SW480 (cell line): ENCODE measurements around the gene INTS11.

Experiments
- DNase-seq: peaks from one replicate; pipeline ENCODE4 v3.0.0-alpha.2; 2016; ENCODE audit warnings: low spot score

Gene INTS11

DNA sequence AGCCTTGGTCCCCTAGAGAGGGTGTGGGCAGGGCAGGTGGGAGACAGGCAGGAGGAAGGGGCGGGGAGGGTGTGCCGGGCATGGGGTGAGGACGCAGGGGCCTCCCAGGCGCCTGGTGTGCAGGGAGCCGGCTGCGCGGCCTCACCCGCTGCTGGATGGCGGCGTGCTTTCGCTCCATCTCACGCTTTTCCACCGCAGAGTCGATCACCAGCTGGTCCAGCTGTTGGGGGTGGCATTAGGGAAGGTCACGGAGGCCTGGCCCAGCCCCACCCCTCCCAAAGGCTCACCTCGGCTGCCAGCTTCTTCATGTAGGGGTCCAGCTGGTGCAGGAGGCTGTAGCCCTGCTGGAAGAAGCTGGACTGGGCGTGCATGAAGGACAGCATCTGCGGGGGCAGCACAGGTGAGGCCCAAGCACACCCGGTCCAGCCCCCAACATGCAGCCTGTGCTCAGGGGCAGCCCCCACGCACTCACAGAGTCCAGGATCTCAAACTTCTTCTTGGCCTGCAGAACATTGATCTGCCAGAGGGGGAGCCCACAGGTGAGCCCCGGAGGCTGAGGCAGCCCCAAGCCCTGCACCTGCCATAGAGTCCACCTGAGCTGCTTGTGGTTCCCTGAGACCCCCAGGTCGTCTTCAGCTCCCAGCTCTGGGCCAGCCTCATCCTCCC lies 24.6 kb downstream of the INTS11 start:
- peak; percentile 59 for DNase-seq

DNA sequence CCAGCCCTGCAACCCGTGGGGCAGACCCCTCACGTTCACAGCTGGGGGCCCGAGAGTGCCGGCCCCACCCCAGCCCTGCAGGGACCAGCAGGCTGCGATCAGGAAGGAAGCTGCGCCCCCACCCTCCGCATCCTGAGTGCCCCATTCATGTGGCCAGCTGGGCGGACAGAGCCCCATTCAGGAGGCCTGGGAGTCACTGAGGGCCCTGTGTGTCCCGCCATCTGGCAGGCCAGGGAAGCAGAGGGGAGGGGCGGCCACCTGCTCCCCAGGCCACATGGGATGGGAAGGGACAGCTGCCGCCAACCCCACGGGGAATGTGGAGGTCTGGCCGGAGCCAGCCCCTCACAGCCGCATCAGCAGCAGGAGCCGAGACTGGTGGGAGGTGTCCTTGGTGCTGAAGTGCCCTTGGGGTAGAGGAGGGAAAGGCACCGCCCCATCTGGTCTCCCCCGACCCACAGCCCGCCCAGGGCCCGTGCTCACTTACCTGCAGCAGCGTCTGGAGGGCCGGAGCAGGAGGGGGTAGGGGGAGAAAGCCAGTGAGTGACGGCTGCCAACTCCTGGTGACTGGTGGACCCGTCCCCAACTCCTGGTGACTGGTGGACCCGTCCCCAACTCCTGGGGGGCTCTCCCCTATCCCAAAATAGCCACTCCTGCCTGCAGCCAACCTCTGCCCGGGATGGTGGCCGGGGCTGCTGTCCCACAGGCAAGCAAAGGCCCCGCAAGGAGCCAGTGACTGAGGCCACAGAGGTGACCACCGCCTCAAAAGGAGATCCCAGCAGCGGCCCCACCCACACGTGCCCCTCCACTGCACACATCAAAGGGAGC lies 25.4 kb downstream of the INTS11 start:
- peak; percentile 72 for DNase-seq

DNA sequence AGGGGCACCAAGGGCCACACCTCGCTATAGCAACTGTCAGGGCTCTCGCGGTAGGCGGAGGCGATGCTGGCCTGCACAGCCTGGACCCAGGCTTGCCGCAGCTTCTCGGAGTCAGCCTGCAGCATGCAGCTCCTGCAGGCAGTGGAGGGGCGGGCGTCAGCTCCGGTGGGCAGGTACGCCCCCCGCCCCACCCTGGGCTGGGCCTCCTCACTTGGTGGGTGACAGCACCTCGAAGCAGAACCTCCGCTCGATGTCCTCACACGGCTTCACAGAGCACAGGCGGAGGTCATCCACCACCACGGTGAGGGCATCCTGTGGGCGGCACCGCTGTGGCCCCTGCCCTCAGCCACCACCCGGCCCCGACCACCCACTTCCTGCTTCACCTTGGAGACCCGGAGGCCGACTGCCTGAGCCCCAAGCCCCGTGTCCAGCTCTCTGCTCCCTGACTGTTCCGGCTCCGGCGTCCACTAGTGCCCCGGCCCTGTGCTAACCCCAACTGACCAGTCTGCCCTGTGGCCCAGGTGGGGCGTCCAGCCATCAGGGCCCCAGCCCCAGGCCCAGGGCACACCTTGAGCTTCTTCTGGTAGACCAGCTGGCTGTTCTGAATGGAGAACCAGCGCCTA lies 26.5 kb downstream of the INTS11 start:
- DNase-seq = no peak

DNA sequence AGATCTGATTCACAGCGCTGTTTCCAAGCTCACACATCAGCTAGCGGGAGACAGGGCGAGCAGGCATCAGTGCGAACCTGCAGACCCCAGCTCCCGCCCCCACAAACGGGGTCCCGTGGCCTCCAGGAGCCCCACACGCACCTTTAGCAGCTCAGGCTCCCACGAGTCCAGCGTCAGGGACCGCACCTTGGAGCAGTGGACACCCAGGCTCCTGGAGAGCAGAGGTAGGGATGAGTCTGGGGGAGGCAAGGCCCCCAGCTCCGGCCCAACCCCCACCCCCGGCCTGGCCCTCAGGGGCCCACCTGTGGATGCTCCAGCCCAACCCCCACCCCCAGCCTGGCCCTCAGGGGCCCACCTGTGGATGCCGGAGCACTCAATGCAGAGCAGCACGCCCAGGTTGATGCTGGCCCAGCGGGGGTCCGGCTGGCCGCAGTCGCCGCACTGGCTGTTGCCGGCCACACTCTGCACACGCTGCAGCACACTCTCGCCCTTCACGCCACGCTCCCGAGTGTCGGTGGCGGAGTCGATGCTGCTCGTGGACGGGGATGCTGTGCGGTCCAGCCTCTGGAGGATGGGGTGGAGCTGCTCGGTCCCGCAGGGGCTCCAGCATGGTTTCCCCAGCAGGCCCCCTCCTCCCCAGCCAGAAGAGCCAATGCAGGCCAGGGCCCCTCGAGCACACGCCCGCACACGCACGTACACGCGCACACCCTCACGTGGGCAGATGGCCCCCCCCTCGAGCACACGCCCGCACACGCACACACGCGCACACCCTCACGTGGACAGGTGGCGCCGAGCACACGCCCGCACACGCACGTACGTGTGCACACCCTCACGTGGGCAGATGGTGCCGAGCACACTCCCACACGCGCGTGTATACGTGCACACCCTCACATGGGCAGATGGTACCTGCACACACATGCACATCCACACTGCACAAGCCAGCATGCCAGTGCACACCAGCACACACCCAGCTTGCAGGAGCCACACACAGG lies 28.1 kb downstream of the INTS11 start:
- DNase-seq = no peak

DNA sequence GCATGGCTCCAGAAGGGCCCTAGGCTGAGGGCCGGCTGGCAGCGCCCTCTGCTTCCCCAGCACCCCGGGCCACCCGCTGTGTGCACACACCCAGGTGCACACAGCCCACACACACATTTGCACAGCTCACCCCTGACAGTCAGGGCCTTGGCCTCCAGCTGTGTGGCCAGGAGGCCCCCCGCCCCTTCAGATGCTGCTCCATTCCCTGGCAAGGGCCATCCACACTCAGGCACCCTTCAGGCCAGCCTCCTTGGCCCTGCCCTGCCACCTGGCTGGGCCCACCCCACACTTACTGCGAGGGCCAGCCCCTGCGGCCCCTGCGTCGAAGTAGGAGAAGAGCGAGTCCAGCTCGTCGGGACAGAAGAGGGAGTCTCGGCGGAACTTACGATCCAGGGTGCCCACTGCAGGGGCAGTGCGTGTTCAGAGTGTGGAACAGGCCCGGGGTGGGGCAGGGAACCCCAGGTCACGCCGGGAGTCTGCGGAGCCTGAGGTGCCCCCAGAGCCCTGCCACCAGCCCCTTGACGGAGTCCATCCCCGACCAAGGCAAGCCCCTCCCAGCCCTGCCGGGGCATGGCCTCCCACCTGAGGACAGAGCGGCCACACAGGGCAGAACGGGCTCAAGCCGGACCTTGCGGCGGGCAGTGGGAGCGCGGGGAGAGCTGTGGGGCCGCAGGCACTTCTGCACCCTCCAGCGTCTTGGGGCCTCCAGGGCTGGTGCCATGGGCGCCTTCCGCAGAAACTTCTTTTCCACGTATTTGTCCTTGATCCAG lies 29.1 kb downstream of the INTS11 start:
- DNase-seq = no peak

DNA sequence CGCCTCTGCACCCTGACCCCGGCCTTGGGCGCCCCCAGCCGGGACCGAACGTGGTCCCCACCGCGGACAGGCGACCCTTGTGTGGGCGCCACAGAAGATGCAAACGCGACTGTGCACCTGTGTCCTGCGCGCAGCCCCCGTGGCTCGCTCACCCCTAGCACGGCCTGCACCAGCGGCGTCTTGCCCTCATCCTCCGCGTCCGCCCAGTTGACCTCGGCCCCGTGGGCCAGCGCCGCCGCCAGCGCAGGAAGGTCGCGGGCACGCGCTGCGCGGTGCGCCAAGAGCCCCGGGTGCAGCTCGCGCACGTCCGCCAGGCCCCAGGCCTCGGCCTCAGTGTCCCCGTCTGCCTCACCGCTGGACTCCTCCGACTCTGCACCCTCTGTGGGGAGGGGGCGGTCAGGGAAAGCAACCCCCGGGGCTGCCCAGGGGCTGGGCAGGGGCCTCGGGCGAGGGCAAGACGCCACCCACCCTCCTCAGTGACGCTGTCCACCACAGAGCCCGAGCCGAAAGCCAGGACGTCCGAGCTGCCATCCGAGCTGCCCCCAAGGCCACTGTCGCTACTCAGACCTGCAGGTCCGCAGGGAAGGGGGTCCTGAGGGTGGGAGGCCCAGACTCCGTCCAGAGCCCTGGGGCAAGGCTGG lies 30.1 kb downstream of the INTS11 start:
- DNase-seq = no peak

DNA sequence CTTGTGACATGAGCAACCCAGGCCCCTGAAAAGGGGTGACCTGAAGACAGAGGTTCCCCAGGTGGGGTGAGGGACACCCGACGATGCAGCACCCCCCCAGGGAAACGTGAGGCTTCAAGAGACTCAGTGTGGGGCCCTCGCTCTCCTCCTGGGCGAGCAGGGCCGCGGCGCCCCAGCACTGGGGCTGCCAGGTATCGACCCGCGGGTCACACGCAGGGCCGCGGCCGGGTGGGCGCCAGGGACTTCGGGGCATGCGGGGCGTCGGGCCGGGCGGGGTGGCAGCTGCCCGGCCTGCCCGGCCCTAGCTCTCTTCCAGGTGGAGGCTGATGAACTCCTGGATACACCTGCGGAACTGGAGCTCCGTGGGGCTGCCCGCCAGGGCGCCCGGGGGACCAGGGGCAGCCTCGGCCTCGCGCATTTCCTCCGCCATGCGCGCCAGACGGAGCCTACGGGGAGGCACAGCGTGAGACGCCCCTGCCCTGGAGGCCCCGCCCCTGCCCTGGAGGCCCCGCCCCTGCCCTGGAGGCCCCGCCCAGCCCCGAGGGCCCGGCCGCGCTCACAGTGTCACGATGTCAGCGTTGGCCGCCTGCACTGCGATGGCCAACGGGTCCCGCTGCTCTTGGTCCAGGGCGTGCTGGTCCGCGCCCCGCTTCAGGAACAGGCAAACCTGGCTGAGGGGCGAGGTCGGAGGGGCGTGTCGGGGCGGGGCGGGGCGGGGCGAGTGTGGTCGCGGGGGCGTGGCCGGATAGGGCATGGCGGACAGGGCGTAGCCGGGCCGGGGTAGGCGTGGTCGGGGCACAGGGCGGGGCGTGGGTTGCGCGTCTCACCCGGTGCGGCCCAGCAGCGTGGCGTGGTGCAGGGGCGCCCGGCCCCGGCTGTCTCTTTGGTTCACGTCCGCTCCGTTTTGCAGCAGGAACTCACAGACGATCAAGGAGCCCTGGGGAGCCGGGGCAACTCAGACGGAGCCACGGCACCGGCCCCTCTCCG lies 30.9 kb downstream of the INTS11 start:
- no peak for DNase-seq

DNA sequence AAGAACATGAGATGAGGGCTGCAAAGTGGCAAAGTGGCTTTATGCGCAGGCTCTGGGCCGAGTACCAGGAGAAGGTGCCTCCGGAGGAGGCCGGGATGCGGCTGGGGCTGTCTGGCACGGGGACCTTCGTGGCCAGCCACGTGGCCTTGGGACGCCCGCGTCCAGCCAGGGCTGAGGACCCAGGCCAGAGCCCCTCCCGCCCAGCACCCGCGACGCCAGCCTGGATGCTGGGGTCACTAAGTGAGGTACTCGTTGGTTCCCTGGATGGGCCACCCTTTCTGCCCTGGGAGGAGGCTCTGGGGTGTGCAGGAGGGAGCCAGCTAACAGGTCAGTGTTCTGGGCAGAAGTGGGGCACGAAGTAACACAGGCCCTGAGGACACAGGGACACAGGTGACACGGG lies 31.6 kb downstream of the INTS11 start:
- DNase-seq = no peak

DNA sequence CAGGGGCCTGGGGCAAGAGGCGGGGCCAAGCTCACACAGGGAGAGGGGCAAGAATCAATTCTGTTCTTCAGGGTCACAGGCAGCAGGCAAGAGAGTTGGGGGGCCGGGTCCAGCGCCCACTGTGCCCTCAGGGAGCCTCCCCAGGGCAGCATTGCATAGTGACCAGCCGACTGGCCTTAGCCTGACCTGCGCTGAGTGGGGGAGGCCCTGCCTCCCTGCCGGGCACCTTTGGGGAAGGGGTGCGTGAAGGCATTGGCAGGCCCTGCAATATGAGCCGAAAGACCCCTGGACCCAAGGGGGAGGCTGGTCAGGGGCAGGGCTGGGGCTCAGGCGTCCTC lies 32.0 kb downstream of the INTS11 start:
- DNase-seq = no peak

DNA sequence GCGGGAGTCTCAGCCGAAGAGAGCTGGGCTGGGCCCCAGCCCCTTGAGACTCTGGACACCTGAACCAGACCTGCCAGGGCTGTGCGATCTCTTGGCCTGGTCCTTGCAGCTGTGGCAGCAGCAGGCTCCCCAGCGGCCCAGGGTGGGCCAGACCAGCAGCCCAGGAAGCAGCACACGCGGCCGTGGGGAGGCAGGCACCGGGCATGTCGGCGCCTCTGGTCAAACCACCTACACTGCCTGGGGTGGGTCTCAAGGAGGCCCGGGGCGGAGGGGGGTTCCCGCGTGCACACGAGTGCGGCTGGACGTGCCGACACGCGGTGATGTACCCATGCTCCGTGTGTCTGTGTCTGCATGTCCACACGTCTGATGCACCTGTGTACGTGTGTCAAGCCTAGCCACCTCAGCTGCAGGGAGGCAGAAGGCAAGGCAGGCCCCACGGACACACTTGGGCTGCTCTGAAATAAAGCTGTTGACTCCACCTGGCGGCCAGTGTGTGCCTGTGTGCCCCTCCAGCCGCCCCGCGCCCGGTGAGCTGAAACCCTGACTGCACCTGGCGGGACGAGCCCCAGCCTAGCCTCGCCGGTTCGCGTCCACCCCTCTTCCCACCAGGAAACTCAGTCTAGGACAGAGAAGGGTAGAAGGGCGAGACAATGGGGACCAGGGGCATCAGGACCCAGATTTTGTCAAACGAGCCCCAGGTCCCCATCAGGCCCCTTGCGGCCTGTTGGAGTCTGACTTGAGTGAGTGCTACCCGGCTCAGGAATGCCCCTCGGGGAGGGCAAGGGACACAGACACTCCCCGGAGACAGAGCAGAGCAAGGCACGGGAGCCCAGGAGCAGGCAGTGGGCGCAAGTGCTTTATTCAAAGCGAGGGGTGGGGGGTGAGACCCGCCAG lies 32.7 kb downstream of the INTS11 start:
- peak; percentile 92 for DNase-seq

DNA sequence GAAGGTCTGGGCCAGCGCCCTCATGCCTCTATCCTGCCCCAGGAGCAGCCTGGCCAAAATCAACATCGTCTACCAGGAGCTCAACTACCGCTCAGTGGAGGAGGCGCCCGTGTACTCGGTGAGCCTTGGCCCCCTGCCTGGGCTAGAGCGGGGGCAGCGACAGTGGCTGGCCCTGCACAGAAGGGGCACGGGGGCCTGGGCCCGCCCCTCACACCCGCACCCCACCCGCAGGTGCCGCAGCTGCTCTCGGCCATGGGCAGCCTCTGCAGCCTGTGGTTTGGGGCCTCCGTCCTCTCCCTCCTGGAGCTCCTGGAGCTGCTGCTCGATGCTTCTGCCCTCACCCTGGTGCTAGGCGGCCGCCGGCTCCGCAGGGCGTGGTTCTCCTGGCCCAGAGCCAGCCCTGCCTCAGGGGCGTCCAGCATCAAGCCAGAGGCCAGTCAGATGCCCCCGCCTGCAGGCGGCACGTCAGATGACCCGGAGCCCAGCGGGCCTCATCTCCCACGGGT lies 33.4 kb downstream of the INTS11 start:
- DNase-seq = peak; percentile 66

DNA sequence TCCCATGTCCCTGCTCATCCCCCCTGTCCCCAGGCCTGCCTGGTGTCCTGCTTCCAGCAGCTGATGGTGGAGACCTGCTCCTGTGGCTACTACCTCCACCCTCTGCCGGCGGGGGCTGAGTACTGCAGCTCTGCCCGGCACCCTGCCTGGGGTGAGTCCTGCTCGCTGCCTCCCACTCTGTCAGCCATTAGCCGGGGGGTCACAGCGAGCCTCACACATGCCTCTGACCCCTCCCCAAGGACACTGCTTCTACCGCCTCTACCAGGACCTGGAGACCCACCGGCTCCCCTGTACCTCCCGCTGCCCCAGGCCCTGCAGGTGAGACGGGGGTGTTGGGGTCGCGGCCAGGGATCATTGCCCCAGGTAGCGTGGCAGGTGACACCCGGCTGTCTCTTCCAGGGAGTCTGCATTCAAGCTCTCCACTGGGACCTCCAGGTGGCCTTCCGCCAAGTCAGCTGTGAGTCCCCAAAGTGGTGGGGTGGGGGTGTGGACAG lies 34.2 kb downstream of the INTS11 start:
- peak; percentile 73 for DNase-seq

DNA sequence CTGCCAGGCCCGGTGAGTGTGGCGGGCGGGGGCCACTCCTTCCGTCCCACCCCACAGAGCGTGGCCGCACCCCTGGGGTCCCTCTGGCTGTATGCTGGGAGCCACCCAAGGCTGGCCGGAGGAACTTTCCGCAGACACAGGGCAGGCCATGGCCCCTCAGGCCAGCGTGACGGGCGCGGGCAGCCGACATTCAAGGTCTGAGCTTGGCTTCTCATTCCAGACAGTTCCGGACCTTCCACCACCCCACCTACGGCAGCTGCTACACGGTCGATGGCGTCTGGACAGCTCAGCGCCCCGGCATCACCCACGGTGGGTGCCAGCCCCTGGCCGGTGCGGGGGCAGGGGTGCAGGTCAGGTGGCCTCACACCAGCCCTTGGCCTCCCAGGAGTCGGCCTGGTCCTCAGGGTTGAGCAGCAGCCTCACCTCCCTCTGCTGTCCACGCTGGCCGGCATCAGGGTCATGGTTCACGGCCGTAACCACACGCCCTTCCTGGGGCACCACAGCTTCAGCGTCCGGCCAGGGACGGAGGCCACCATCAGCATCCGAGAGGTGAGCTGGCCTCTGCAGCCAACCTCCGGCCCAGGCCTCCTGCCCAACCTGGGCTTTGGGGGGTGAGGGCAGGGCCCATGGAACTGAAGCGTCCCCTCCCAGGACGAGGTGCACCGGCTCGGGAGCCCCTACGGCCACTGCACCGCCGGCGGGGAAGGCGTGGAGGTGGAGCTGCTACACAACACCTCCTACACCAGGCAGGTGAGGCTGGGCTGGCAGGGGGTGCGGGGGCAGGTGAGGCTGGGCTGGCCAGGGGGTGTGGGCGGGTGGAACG lies 37.0 kb downstream of the INTS11 start:
- DNase-seq = no peak

DNA sequence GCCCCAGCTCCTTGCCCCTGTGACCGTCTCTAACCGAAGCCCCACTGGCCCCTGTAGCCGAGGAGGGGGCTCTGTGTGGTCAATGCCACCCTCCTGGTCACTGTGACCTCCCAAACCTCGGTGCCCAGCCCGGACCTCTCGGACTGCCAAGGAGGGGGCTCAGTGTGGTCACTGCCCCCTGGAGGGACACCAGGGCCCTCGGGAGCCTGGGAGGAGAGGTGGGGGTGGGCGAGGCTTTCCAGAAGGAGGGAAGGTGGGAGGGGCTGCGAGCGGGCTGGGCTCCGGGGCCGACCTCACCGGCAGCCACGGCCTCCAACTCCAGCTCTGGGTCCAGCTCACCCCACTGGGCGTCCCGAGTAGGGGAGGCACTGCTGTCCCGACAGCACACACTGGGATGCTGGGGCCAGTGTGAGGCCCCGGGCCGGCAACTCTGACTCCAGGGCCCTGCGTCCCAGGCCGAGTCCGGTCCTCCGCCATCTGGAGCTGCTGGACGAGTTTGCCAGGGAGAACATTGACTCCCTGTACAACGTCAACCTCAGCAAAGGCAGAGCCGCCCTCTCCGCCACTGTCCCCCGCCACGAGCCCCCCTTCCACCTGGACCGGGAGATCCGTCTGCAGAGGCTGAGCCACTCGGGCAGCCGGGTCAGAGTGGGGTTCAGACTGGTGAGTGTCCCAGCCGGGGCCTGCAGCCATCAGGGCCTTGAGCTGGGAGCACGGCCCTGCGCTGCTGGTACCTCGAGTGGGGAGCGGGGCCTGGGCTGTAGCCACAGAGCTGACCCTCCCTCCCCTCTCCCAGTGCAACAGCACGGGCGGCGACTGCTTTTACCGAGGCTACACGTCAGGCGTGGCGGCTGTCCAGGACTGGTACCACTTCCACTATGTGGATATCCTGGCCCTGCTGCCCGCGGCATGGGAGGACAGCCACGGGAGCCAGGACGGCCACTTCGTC lies 37.9 kb downstream of the INTS11 start:
- DNase-seq = no peak

DNA sequence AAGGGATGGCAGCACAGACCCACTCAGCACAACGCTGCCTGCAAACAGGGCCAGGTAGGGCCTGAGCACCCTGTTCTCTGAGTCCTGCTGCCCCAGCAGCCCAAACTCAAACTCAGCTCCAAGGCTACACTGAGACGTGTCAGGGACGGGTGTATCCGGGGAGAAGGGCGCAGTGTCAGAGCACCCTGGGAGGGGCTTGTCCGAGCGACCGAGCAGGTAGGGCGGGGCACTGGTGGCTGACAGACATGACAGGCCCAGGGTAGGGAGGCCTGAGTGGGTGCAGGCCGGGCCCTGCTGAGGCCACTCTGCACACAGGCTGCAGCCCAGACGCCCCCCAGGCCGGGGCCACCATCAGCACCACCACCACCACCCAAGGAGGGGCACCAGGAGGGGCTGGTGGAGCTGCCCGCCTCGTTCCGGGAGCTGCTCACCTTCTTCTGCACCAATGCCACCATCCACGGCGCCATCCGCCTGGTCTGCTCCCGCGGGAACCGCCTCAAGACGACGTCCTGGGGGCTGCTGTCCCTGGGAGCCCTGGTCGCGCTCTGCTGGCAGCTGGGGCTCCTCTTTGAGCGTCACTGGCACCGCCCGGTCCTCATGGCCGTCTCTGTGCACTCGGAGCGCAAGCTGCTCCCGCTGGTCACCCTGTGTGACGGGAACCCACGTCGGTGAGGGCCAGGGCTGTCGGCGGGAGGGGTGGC lies 38.7 kb downstream of the INTS11 start:
- no peak for DNase-seq
